Measurements from ENCODE around the gene CALM1.

The CALM1 gene

GRCh38 chr14:90446405-90446804 lies 49.6 kb downstream of the CALM1 start:
- no peaks in the 10 kb centered on the region for H3K4me1 ChIP-seq (ENCODE audit: control insufficient read depth, insufficient read depth, low read length)
- CTCF ChIA-PET = no interaction called here
- POLR2A ChIA-PET = no interaction called here
- H3K4me3 ChIP-seq (ENCODE audit: low read depth, low read length) = no peak overlapping the region
- no peak for TF ChIP-seq ZNF175 (tag by site-specific recombination; IDR thresholded peaks at IDR 0.05)
- no peak for TF ChIP-seq PBX3 (CRISPR knock-in tag; IDR thresholded peaks at IDR 0.05)
- TF ChIP-seq, protein P1, sequence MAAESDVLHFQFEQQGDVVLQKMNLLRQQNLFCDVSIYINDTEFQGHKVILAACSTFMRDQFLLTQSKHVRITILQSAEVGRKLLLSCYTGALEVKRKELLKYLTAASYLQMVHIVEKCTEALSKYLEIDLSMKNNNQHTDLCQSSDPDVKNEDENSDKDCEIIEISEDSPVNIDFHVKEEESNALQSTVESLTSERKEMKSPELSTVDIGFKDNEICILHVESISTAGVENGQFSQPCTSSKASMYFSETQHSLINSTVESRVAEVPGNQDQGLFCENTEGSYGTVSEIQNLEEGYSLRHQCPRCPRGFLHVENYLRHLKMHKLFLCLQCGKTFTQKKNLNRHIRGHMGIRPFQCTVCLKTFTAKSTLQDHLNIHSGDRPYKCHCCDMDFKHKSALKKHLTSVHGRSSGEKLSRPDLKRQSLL (tag by site-specific recombination; IDR thresholded peaks at IDR 0.05) = no peak
- no peak for TF ChIP-seq ZNF239 (tag by site-specific recombination; IDR thresholded peaks at IDR 0.05)
- TF ChIP-seq ZNF311 (tag by site-specific recombination; IDR thresholded peaks at IDR 0.05; ENCODE audit: borderline replicate concordance) = no peak
- no peak for TF ChIP-seq MYNN (tag by site-specific recombination; IDR thresholded peaks at IDR 0.05; ENCODE audit: borderline replicate concordance)
- no peak for TF ChIP-seq HOXD13 (CRISPR knock-in tag; IDR thresholded peaks at IDR 0.05; ENCODE audit: borderline replicate concordance)
- no peak for TF ChIP-seq ZNF366 (tag by site-specific recombination; conservative IDR thresholded peaks at IDR 0.05)
- no peak for TF ChIP-seq KLF8 (tag by site-specific recombination; IDR thresholded peaks at IDR 0.05)
- TF ChIP-seq ZNF394 (tag by site-specific recombination; IDR thresholded peaks at IDR 0.05; ENCODE audit: borderline replicate concordance) = no peak
- H3K9me3 ChIP-seq (ENCODE audit: control insufficient read depth, insufficient read depth, low read depth, low read length) = no peaks in the 10 kb centered on the region
- no peaks in the 10 kb centered on the region for H3K36me3 ChIP-seq (ENCODE audit: control insufficient read depth in 2 of 2, insufficient read depth in 1 of 2, low read length in 2 of 2)
- no peak overlapping the region for H3K27ac ChIP-seq (ENCODE audit: extremely low read depth, low read depth, low read length)

DNA sequence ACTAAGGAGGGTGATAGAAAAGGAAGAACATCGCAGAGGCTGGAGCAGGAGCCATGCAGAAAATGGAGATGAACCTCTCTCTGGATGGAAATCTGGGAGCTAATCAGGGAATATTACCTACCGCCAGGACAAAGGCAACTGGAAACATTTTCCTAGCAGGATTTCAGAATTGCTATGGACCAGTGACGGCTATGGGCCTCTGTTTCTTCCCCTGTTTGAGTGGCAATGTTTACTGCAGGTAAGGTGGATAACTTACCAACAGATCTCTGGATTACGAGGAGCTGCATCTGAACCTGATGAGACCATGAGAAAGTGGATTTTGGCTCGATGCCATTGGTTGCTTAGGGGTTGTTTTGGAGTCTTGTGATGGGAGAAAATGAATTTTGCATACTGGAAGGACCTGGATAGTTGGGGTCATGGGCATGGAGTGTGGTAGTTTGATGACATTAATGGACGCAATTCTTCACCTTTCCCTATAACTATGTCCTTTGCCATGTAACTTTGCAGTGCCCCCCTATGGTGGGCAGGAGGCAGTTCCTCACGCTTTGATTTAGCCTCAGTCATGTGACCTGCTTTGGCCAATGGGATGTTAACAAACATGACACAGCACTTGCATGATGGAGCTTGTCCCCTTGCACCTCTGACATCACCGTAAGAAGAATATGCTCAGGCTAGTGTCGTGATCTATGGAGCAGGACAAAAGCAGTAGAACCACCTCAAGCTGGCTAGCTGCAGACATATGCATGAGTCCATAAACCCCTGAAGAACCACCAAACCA lies 51.1 kb downstream of the CALM1 start:
- Histone ChIP-seq H3K4me3 (ENCODE audit: low read depth, low read length) (no peak overlapping the region), H3K27ac (ENCODE audit: extremely low read depth, low read depth, low read length) (no peak overlapping the region), H3K4me1 (ENCODE audit: control insufficient read depth, insufficient read depth, low read length) (no peaks in the 10 kb centered on the region), H3K36me3 (ENCODE audit: control insufficient read depth in 2 of 2, insufficient read depth in 1 of 2, low read length in 2 of 2) (no peaks in the 10 kb centered on the region), H3K9me3 (ENCODE audit: control insufficient read depth, insufficient read depth, low read depth, low read length) (no peaks in the 10 kb centered on the region)
- POLR2A ChIA-PET = no interaction called here
- CTCF ChIA-PET = interaction anchor here (0.7 to 1.3 kb wide), 3 partner anchors 10 to 146 kb away, joined by 3 to 7 read pairs (median 3); no protein-coding TSS in a partner anchor
- TF ChIP-seq ZNF292 (tag by site-specific recombination; IDR thresholded peaks at IDR 0.05; ENCODE audit: borderline replicate concordance, low read depth) (no peak), SETDB1 (IDR thresholded peaks at IDR 0.05; ENCODE audit: insufficient read length, low read length) (peak; percentile 60)

GRCh38 chr14:90449411-90449810 lies 52.6 kb downstream of the CALM1 start:
- no peaks in the 10 kb centered on the region for H3K9me3 ChIP-seq (ENCODE audit: control insufficient read depth, insufficient read depth, low read depth, low read length)
- POLR2A ChIA-PET = no interaction called here
- TF ChIP-seq TCF7L2 (IDR thresholded peaks at IDR 0.05; ENCODE audit: borderline replicate concordance, low read depth, low read length) = no peak
- no peak for TF ChIP-seq ZNF747 (tag by site-specific recombination; IDR thresholded peaks at IDR 0.05)
- no peak overlapping the region for H3K4me3 ChIP-seq (ENCODE audit: low read depth, low read length)
- CTCF ChIA-PET = no interaction called here
- H3K4me1 ChIP-seq (ENCODE audit: control insufficient read depth, insufficient read depth, low read length) = no peaks in the 10 kb centered on the region
- no peaks in the 10 kb centered on the region for H3K36me3 ChIP-seq (ENCODE audit: control insufficient read depth in 2 of 2, insufficient read depth in 1 of 2, low read length in 2 of 2)
- H3K27ac ChIP-seq (ENCODE audit: extremely low read depth, low read depth, low read length) = no peak overlapping the region

DNA sequence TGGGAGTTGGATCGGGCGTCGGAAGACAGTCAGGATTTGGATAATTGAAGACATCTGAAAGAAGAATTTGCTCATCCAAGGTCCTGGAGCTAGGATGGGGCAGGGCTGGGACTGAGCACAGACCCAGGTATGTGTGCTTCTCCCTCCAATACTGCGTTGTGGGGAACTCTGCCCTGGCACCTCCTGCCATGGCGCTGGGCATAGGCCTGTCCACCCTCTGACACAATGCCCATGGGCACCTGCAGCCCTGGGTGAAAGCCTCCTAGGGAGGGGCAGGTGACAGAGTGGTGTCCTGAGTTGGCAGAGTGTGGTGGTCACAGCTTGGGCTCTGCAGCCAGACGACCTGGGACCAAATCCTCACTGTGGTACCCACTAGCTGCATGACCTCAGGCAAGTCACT lies 53.3 kb downstream of the CALM1 start:
- H3K4me3 ChIP-seq (ENCODE audit: low read depth, low read length) = no peak overlapping the region
- no peak overlapping the region for H3K27ac ChIP-seq (ENCODE audit: extremely low read depth, low read depth, low read length)
- H3K36me3 ChIP-seq (ENCODE audit: control insufficient read depth in 2 of 2, insufficient read depth in 1 of 2, low read length in 2 of 2) = no peaks in the 10 kb centered on the region
- H3K9me3 ChIP-seq (ENCODE audit: control insufficient read depth, insufficient read depth, low read depth, low read length) = no peaks in the 10 kb centered on the region
- CTCF ChIA-PET = no interaction called here
- POLR2A ChIA-PET = no interaction called here
- H3K4me1 ChIP-seq (ENCODE audit: control insufficient read depth, insufficient read depth, low read length) = no peaks in the 10 kb centered on the region
- no peak for TF ChIP-seq ZNF280C (tag by site-specific recombination; IDR thresholded peaks at IDR 0.05)
- TF ChIP-seq ZNF211 (tag by site-specific recombination; IDR thresholded peaks at IDR 0.05; ENCODE audit: low read depth) = no peak
- TF ChIP-seq ZNF670 (tag by site-specific recombination; IDR thresholded peaks at IDR 0.05; ENCODE audit: low read depth) = no peak
- TF ChIP-seq ZNF488 (tag by site-specific recombination; IDR thresholded peaks at IDR 0.05) = no peak
- no peak for TF ChIP-seq PRDM1 (tag by site-specific recombination; IDR thresholded peaks at IDR 0.05)
- no peak for TF ChIP-seq GLI2 (tag by site-specific recombination; IDR thresholded peaks at IDR 0.05; ENCODE audit: borderline replicate concordance, low read depth)
- no peak for TF ChIP-seq ZNF747 (tag by site-specific recombination; IDR thresholded peaks at IDR 0.05)

Measured in HEK293 (cell line).